Suppressor macrophage (primary cell): ENCODE measurements around the gene SEMA3C.

Experiments
- DNase-seq, 4 experiments: peaks; one replicate each; pipeline ENCODE4 v3.0.0-alpha.2; 2020 to 2022
- total RNA-seq, 17 experiments: gene quantifications; one replicate each; lab custom pipeline; 2026; ENCODE audit warnings: mixed read lengths in 6 of 17, inconsistent platforms in 3 of 17; lab: John Stamatoyannopoulos, UW

The SEMA3C gene
- total RNA-seq: 59.7 to 138 (median 97.9) reads per million in 17 experiments

- peak; percentile 95 to 99 (median 97) for DNase-seq
Observed at GRCh38 chr7:80918909-80919721, at the start of gene SEMA3C. Gene SEMA3C (minus strand): TSS chr7:80919051. CDS start chr7:80916781, 2,270 bp downstream.

- no peak for DNase-seq
Observed at GRCh38 chr7:80968606-80969005, 49.8 kb upstream of the SEMA3C start.

- DNase-seq: no peak
Observed at GRCh38 chr7:80967917-80968297, 49.1 kb upstream of the SEMA3C start.

GRCh38 chr7:80967071-80967916 lies 48.4 kb upstream of the SEMA3C start:
- DNase-seq: peak; percentile 13 to 54 (median 41)

GRCh38 chr7:80960244-80960795 lies 41.5 kb upstream of the SEMA3C start:
- no peak for DNase-seq

GRCh38 chr7:80957226-80957777 lies 38.5 kb upstream of the SEMA3C start:
- DNase-seq: no peak

- DNase-seq: no peak
Observed at GRCh38 chr7:80954191-80954590, 35.3 kb upstream of the SEMA3C start.

- no peak for DNase-seq
Observed at GRCh38 chr7:80950550-80950967, 31.7 kb upstream of the SEMA3C start.

- no peak for DNase-seq
Observed at GRCh38 chr7:80949449-80949848, 30.6 kb upstream of the SEMA3C start.

- no peak for DNase-seq
Observed at GRCh38 chr7:80946858-80947257, 28.0 kb upstream of the SEMA3C start.

- peak in 1 of 4 experiments; percentile 35 for DNase-seq
Observed at GRCh38 chr7:80945976-80946375, 27.1 kb upstream of the SEMA3C start.

- DNase-seq: no peak
Observed at GRCh38 chr7:80943342-80943741, 24.5 kb upstream of the SEMA3C start.

- DNase-seq: peak; percentile 56 to 78 (median 74)
Observed at GRCh38 chr7:80942261-80943041, 23.6 kb upstream of the SEMA3C start.

GRCh38 chr7:80941208-80941758 lies 22.4 kb upstream of the SEMA3C start:
- DNase-seq: peak; percentile 14 to 76 (median 58)

GRCh38 chr7:80940539-80941207 lies 21.8 kb upstream of the SEMA3C start:
- peak in 1 of 4 experiments; percentile 6 for DNase-seq

GRCh38 chr7:80937336-80937735 lies 18.5 kb upstream of the SEMA3C start:
- no peak for DNase-seq

GRCh38 chr7:80935991-80936780 lies 17.3 kb upstream of the SEMA3C start:
- DNase-seq: no peak

GRCh38 chr7:80934321-80934720 lies 15.5 kb upstream of the SEMA3C start:
- peak in 2 of 4 experiments; percentile 33 to 55 for DNase-seq

GRCh38 chr7:80932536-80932935 lies 13.7 kb upstream of the SEMA3C start:
- no peak for DNase-seq

GRCh38 chr7:80929619-80930018 lies 10.8 kb upstream of the SEMA3C start:
- no peak for DNase-seq
